Kidney (tissue), 14 donors: ENCODE data around the gene FETUB. TPM values are rescaled to one million over a fixed set of nuclear protein-coding genes. Genes with fewer than 3 reads are reported as not detected.

Source experiments
- DNase-seq, 5 donors: peaks; one replicate each; pipeline ENCODE4 v3.0.0-alpha.2; 2013 to 2020
- FAIRE-seq: peaks from 2 replicates; lab custom pipeline; 2012; peaks lifted over from hg19 to GRCh38; lab: Jason Lieb, UNC
- H3K27ac ChIP-seq, 2 donors: one replicate each; pipeline ENCODE4 v1.7.0; 2013; ENCODE audit warnings: low read depth in 2 of 2, low read length in 2 of 2, inconsistent platforms in 1 of 2
- H3K27me3 ChIP-seq: one replicate; pipeline ENCODE4 v1.7.1; 2013; ENCODE audit warnings: low read length, inconsistent platforms; ENCODE audit not compliant: control insufficient read depth, insufficient read depth
- H3K36me3 ChIP-seq, 3 donors: one replicate each; pipeline versions ENCODE4 v1.7.0 to v1.7.1; 2013; ENCODE audit warnings: low read length in 3 of 3, control low read depth in 1 of 3, inconsistent platforms in 1 of 3; ENCODE audit not compliant: insufficient read depth in 3 of 3, control insufficient read depth in 2 of 3
- H3K4me1 ChIP-seq, 3 donors: one replicate each; pipeline versions ENCODE4 v1.7.0 to v1.7.1; 2013; ENCODE audit warnings: low read length in 3 of 3, inconsistent platforms in 1 of 3, low read depth in 1 of 3; ENCODE audit not compliant: control insufficient read depth in 2 of 3, insufficient read depth in 2 of 3
- H3K4me3 ChIP-seq, 3 donors: one replicate each; pipeline versions ENCODE4 v1.7.0 to v1.8.1; 2013; ENCODE audit warnings: low read length in 3 of 3, control low read depth in 1 of 3, inconsistent platforms in 1 of 3
- H3K9ac ChIP-seq, 3 donors: one replicate each; pipeline versions ENCODE4 v1.7.0 to v1.7.1; 2013; ENCODE audit warnings: low read length in 3 of 3, control low read depth in 1 of 3, inconsistent platforms in 1 of 3
- H3K9me3 ChIP-seq, 3 donors: one replicate each; pipeline versions ENCODE4 v1.7.0 to v1.7.1; 2013; ENCODE audit warnings: low read length in 3 of 3, control low read depth in 1 of 3, inconsistent platforms in 1 of 3; ENCODE audit not compliant: control insufficient read depth in 2 of 3, insufficient read depth in 1 of 3
- intact Hi-C: fragments of 100-400 bp; cut with DNase I; formaldehyde crosslinking; loops from one replicate; pipeline ENCODE4 v1.11.1; 2022
- polyA plus RNA-seq: library from polyadenylated mRNA; stranded (reverse); fragments of 350-450 nt; fragmentation: Illumina TruSeq; extraction: RNeasy Lipid Tissue Mini Kit (QIAGEN cat#74804); gene quantifications from one replicate; pipeline ENCODE4 v1.2.3, GENCODE V29; 2014; ENCODE audit warnings: low read depth, low replicate concordance; ENCODE audit not compliant: insufficient read depth
- total RNA-seq: library from RNA; stranded (reverse); fragmentation: NEBNext Ultra II Directional; extraction: Animal tissue kit (Norgen Biotek cat#: 25700); gene quantifications from one replicate; pipeline ENCODE4 v1.2.1, GENCODE V29; 2021
- TF ChIP-seq, protein P1 (sequence below): IDR thresholded peaks from 3 replicates; pipeline ENCODE4 v1.5.1; 2012; ENCODE audit warnings: mild to moderate bottlenecking, moderate library complexity, borderline replicate concordance; ENCODE audit not compliant: insufficient read depth; ENCODE audit errors: extremely low read depth
- donor health status: control.
- donor health status: control.
- donor health status: control.
- donor health status: control.
- donor health status: control.
- donor health status: DM: yes; HTN: yes; CAD: no.
- donor health status: Normal renal cell carcinoma (clear cell type).

FETUB gene
- total and polyA plus RNA-seq, 2 donors from 2014 or later, result not detected

DNA sequence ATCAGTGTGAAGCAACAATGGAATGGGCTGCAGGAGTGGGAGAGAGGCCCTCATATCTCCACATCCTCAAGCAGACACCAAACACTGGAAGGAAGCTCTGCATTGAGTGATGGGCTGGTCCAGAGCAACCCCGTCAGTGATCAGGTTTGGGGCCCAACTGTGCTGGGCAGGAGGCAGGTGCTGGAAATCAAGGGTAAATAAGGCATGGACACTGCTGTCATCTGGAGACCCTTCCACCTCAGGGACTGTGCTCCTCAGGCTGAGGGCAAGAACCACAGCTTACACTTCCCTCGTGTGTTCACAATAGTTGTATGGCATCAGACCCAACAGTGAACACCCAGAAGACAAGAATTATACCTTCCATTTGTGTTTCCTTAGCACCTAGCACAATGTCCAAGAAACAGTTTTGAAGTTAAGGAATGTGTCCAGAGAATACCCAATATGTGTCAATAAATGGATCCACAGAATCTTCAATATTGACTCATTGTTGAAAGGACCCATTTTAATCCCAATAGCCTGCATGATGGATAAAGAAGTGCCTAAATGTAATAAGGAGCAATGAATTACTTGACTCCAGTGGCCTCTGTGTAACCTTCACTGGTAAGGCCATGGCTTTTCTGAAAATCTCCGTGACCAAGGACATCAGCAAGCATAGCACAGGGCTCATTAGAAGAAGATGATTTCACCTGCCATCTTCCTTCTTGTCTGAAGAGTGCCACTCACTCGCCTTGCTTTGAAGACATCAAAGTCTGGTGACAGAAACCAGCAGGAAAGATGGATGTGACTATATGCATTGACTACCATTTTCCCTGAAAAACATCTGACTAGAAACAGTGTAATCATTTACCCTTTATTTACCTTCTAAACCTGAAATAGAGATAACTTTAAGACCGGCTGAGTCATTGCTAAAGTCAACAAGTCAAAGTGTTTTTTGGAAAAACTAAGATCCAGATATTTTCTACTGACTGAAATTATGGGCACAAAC is 34.3 kb upstream of the FETUB start:
- H3K4me3 ChIP-seq, result no peak overlapping the region
- H3K4me1 ChIP-seq, result no peaks in the 10 kb centered on the region
- no peaks in the 10 kb centered on the region for H3K9me3 ChIP-seq
- H3K36me3 ChIP-seq, result no peaks in the 10 kb centered on the region
- H3K9ac ChIP-seq, result no peak overlapping the region
- DNase-seq, result no peak
- TF ChIP-seq, protein P1, sequence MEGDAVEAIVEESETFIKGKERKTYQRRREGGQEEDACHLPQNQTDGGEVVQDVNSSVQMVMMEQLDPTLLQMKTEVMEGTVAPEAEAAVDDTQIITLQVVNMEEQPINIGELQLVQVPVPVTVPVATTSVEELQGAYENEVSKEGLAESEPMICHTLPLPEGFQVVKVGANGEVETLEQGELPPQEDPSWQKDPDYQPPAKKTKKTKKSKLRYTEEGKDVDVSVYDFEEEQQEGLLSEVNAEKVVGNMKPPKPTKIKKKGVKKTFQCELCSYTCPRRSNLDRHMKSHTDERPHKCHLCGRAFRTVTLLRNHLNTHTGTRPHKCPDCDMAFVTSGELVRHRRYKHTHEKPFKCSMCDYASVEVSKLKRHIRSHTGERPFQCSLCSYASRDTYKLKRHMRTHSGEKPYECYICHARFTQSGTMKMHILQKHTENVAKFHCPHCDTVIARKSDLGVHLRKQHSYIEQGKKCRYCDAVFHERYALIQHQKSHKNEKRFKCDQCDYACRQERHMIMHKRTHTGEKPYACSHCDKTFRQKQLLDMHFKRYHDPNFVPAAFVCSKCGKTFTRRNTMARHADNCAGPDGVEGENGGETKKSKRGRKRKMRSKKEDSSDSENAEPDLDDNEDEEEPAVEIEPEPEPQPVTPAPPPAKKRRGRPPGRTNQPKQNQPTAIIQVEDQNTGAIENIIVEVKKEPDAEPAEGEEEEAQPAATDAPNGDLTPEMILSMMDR, result no peak
- no peak for FAIRE-seq
- intact Hi-C loops, result no loop called here
- H3K27me3 ChIP-seq, result no peaks in the 10 kb centered on the region
- no peak overlapping the region for H3K27ac ChIP-seq

DNA sequence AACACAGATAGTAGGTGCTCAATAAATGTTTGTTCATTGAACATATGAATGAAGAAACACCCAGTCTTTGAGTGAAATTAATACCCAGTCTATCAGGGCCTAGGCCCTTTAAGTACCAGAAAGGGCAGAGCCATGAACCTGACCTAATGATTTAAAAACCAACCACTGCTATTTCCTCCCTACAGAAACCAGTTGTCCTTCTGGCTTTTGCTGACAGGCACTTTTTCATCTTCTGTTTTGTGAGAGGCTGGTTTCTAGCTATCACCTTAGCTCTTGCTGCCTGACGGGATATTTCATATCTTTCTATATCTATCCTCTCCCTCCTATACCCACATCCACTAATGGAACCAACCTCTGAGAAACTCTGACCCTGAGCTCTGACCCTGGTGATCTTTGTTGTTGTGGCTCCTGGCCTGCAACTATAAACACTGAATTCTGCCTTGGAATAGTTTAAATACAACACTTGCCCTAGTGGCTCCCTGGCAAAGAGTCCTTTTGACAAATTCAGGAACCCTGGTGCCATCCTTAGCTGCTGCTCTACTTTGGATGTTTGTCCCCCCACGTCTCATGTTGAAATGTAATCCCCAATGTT is 31.5 kb upstream of the FETUB start:
- FAIRE-seq (no peak), DNase-seq (no peak)
- Histone ChIP-seq H3K9ac (no peak overlapping the region), H3K36me3 (no peaks in the 10 kb centered on the region), H3K27me3 (no peaks in the 10 kb centered on the region), H3K27ac (no peak overlapping the region), H3K4me1 (no peaks in the 10 kb centered on the region), H3K4me3 (no peak overlapping the region), H3K9me3 (no peaks in the 10 kb centered on the region)
- intact Hi-C loops, result no loop called here
- TF ChIP-seq, protein P1, result no peak

DNA sequence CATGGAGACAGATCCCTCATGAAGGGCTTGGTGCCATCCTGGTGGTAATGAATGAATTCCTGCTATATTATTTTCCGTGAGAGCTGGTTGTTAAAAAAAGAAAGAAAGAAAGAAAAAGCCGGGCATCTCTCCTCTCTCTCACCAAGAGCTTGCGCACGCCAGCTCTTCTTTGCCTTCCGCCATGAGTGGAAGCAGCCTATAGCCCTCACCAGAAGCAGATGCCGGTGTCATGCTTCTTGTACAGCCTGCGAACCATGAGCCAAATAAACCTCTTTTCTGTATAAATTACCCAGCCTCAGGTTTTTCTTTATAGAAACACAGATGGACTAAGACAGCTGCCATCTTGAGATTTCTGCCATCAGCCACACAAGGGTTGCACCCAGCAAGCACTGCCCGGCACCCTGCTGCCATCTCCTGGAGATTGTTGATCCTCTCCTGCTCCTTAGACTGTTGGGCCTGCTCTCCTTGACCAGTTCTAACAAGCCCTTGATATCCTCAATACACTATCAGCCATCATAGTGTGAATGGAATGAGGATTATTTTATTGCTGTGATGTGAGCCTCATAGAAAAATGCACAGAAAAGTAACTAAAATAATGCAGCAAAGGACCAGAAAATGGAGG is 30.8 kb upstream of the FETUB start:
- FAIRE-seq (no peak), DNase-seq (no peak)
- intact Hi-C loops, result no loop called here
- no peaks in the 10 kb centered on the region for H3K4me1 ChIP-seq
- no peak overlapping the region for H3K9ac ChIP-seq
- TF ChIP-seq, protein P1, result peak; percentile 38
- H3K27me3 ChIP-seq, result no peaks in the 10 kb centered on the region
- H3K36me3 ChIP-seq, result no peaks in the 10 kb centered on the region
- H3K9me3 ChIP-seq, result no peaks in the 10 kb centered on the region
- H3K4me3 ChIP-seq, result no peak overlapping the region
- H3K27ac ChIP-seq, result no peak overlapping the region
